ENCODE measurements around the gene ABCC1.
"Not testable (repeated sequence)": the region's sequence is repeated elsewhere in the genome, so short reads cannot be mapped to it uniquely, and the experiment has no call there.

The ABCC1 gene

GRCh38 chr16:15933781-15934180 lies 15.6 kb upstream of the ABCC1 start:
- H3K36me3 ChIP-seq, result no peaks in the 10 kb centered on the region
- no peak for TF ChIP-seq CTCF (IDR thresholded peaks at IDR 0.05)
- H3K4me3 ChIP-seq (ENCODE audit: low read depth in 1 of 2, low read length in 1 of 2), result no peak overlapping the region
- peaks cover 5 to 20% of the 10 kb centered on the region in 2 experiments for H3K4me1 ChIP-seq (ENCODE audit: control insufficient read depth in 1 of 2, insufficient read depth in 1 of 2, low read depth in 1 of 2, low read length in 1 of 2)
- H3K9me3 ChIP-seq, result no peaks in the 10 kb centered on the region
- H3K27ac ChIP-seq, result no peak overlapping the region
- H3K27me3 ChIP-seq, result no peaks in the 10 kb centered on the region

DNA sequence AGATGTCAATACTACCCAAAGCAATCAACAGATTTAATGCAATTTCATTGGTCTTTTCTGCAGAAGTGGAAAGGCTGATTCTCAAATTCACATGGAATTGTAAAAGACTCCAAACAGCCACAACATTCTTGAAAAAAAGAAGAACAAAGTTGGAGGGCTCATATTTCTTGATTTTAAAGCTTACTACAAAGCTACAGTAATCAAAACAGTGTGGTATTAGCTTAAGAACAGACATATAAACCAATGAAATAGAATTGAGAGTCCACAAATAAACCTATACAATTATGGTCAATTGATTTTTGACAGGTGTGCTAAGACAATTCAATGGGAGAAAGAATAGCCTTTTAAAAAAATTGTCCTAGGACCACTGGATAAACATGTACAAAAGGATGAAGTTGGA lies 14.4 kb upstream of the ABCC1 start:
- peaks cover 5 to 20% of the 10 kb centered on the region in 2 experiments for H3K4me1 ChIP-seq (ENCODE audit: control insufficient read depth in 1 of 2, insufficient read depth in 1 of 2, low read depth in 1 of 2, low read length in 1 of 2)
- H3K36me3 ChIP-seq, result no peaks in the 10 kb centered on the region
- H3K4me3 ChIP-seq (ENCODE audit: low read depth in 1 of 2, low read length in 1 of 2), result no peak overlapping the region
- no peaks in the 10 kb centered on the region for H3K9me3 ChIP-seq
- no peaks in the 10 kb centered on the region for H3K27me3 ChIP-seq
- TF ChIP-seq CTCF (IDR thresholded peaks at IDR 0.05), result no peak
- no peak overlapping the region for H3K27ac ChIP-seq

DNA sequence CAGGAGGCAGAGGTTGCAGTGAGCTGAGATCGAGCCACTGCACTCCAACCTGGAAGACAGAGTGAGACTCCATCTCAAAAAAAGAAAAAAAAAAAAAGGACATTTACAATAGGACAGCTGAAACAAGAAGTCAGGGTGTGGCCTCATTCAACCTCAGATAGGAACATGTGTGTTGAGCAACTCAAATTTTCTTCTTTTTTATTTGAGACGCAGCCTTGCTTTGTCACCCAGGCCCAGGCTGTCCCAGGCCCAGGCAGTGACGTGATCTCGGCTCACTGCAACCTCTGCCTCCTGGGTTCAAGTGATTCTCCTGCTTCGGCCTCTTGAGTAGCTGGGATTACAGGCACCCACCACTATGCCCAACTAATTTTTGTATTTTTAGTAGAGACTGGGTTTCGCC lies 12.6 kb upstream of the ABCC1 start:
- H3K27ac ChIP-seq; H3K9me3 ChIP-seq; H3K27me3 ChIP-seq; H3K4me3 ChIP-seq (ENCODE audit: low read depth in 1 of 2, low read length in 1 of 2); H3K36me3 ChIP-seq: not testable (repeated sequence)
- peaks cover 5 to 20% of the 10 kb centered on the region in 2 experiments for H3K4me1 ChIP-seq (ENCODE audit: control insufficient read depth in 1 of 2, insufficient read depth in 1 of 2, low read depth in 1 of 2, low read length in 1 of 2)

GRCh38 chr16:15942931-15943690 lies 6.3 kb upstream of the ABCC1 start:
- Histone ChIP-seq H3K9me3 (no peaks in the 10 kb centered on the region), H3K4me1 (ENCODE audit: control insufficient read depth in 1 of 2, insufficient read depth in 1 of 2, low read depth in 1 of 2, low read length in 1 of 2) (peaks cover 0 to 8% of the 10 kb centered on the region in 2 experiments), H3K27me3 (no peaks in the 10 kb centered on the region), H3K4me3 (ENCODE audit: low read depth in 1 of 2, low read length in 1 of 2) (no peak overlapping the region), H3K27ac (no peak overlapping the region), H3K36me3 (no peaks in the 10 kb centered on the region)
- TF ChIP-seq CTCF (IDR thresholded peaks at IDR 0.05), result no peak

DNA sequence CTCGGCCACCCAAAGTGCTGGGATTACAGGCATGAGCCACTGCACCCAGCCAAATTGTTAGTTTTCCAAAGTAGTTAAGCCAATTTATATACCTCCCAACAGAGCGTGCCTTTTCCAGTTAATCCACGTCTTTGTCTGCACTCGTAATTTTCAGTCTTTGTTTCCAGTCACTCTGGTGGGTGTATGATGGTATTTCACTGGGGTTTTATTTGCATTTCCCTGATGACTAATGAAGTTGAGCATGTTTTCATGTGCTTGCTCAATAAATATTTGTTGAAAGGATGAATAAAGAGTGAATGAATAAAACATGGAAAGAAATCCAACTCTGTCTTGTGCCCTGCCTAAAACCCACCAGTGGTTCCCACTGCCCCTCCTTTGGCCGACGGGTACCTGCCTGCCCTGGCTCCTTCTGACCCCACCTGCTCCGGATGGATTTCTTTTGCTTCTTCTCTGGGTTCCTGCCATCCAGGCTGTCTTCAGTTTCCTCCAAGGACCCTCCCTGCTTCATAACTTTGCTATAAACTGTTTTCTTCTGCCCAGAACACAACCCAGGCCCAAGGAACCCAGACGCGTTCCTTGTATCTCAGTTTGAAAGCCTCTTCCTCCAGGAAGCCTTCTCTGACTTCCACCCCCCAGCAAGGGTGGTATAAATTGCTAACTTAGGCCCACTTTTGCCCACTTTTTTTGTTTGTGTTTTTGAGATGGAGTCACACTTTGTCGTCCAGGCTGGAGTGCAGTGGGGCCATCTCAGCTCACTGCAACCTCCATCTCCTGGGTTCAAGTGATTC lies 3.0 kb upstream of the ABCC1 start:
- Histone ChIP-seq H3K4me3 (ENCODE audit: low read depth in 1 of 2, low read length in 1 of 2) (no peak overlapping the region), H3K27ac (no peak overlapping the region), H3K27me3 (no peaks in the 10 kb centered on the region), H3K36me3 (no peaks in the 10 kb centered on the region), H3K4me1 (ENCODE audit: control insufficient read depth in 1 of 2, insufficient read depth in 1 of 2, low read depth in 1 of 2, low read length in 1 of 2) (peaks cover 20 to 30% of the 10 kb centered on the region in 2 experiments), H3K9me3 (no peaks in the 10 kb centered on the region)
- no peak for TF ChIP-seq CTCF (IDR thresholded peaks at IDR 0.05)

- no peak overlapping the region for H3K4me3 ChIP-seq (ENCODE audit: low read depth in 1 of 2, low read length in 1 of 2)
- TF ChIP-seq CTCF (IDR thresholded peaks at IDR 0.05), result no peak
- peaks cover 25 to 37% of the 10 kb centered on the region in 2 experiments for H3K4me1 ChIP-seq (ENCODE audit: control insufficient read depth in 1 of 2, insufficient read depth in 1 of 2, low read depth in 1 of 2, low read length in 1 of 2)
- no peaks in the 10 kb centered on the region for H3K36me3 ChIP-seq
- H3K27ac ChIP-seq, result no peak overlapping the region
- no peaks in the 10 kb centered on the region for H3K27me3 ChIP-seq
- H3K9me3 ChIP-seq, result no peaks in the 10 kb centered on the region
Observed at GRCh38 chr16:15947983-15948509, 1.4 kb upstream of the ABCC1 start.
